MM.1S (cell line): ENCODE results near the gene STRADA.
A peak's percentile ranks its signal among the peaks of the same experiment; 100 is the strongest.

ENCODE experiments used
- DNase-seq: peaks from one replicate; pipeline ENCODE4 v3.0.0-alpha.2; 2015
- H2AFZ ChIP-seq: fragments of 300-600 bp; sonication (generic); 2 replicates; pipeline ENCODE4 v1.6.0; 2016; ENCODE audit warnings: antibody characterized with exemption, low read length
- H3F3A ChIP-seq: fragments of 300-600 bp; sonication (generic); 2 replicates; pipeline ENCODE4 v1.6.1; 2016; ENCODE audit warnings: mild to moderate bottlenecking, antibody characterized with exemption, low read length, moderate library complexity, mixed read lengths; ENCODE audit not compliant: insufficient read depth
- H3K27ac ChIP-seq: fragments of 300-600 bp; sonication (generic); 2 replicates; pipeline ENCODE4 v1.5.1; 2016; ENCODE audit warnings: mild to moderate bottlenecking, low read length
- H3K27me3 ChIP-seq: fragments of 300-600 bp; sonication (generic); replicated peaks from 2 replicates; pipeline ENCODE4 v1.6.0; 2016; ENCODE audit warnings: low read length; ENCODE audit not compliant: insufficient read depth
- H3K36me3 ChIP-seq: fragments of 300-600 bp; sonication (generic); replicated peaks from 2 replicates; pipeline ENCODE4 v1.6.1; 2016; ENCODE audit warnings: mild to moderate bottlenecking, low read length, mixed read lengths; ENCODE audit not compliant: insufficient read depth
- H3K4me1 ChIP-seq: fragments of 300-600 bp; sonication (generic); 2 replicates; pipeline ENCODE4 v1.6.1; 2016; ENCODE audit warnings: low read length, mixed read lengths
- H3K4me2 ChIP-seq: fragments of 300-600 bp; sonication (generic); 2 replicates; pipeline ENCODE4 v1.6.0; 2016; ENCODE audit warnings: low read depth, low read length
- H3K4me3 ChIP-seq: fragments of 300-600 bp; sonication (generic); 2 replicates; pipeline ENCODE4 v1.5.1; 2016; ENCODE audit warnings: low read length, mixed read lengths
- H3K79me2 ChIP-seq: fragments of 300-600 bp; sonication (generic); 2 replicates; pipeline ENCODE4 v1.6.1; 2016; ENCODE audit warnings: mixed run types, low read length, mixed read lengths
- H3K9ac ChIP-seq: fragments of 300-600 bp; sonication (generic); 2 replicates; pipeline ENCODE4 v1.6.1; 2016; ENCODE audit warnings: low read length, mixed read lengths
- H3K9me2 ChIP-seq: fragments of 300-600 bp; sonication (generic); replicated peaks from 2 replicates; pipeline ENCODE4 v1.6.1; 2016; ENCODE audit warnings: mild to moderate bottlenecking, low read length, mixed read lengths; ENCODE audit not compliant: insufficient read depth
- H3K9me3 ChIP-seq: fragments of 300-600 bp; sonication (generic); replicated peaks from 2 replicates; pipeline ENCODE4 v1.6.1; 2016; ENCODE audit warnings: mild to moderate bottlenecking, low read length, mixed read lengths; ENCODE audit not compliant: insufficient read depth
- H4K20me1 ChIP-seq: fragments of 300-600 bp; sonication (generic); 2 replicates; pipeline ENCODE4 v1.6.1; 2016; ENCODE audit warnings: mild to moderate bottlenecking, low read length, moderate library complexity, mixed read lengths; ENCODE audit not compliant: insufficient read depth
- EZH2 ChIP-seq: fragments of 300-600 bp; sonication (generic); optimal IDR thresholded peaks from 2 replicates; pipeline ENCODE3; 2017; ENCODE audit warnings: low read depth, mild to moderate bottlenecking, antibody characterized with exemption, low read length, mixed read lengths
- EZH2phosphoT487 ChIP-seq: fragments of 300-600 bp; sonication (generic); IDR thresholded peaks from 2 replicates; pipeline ENCODE4 v1.6.1; 2018; ENCODE audit warnings: antibody characterized with exemption, low read length
- TF ChIP-seq, protein P1 (sequence below): fragments of 300-600 bp; sonication (generic); IDR thresholded peaks from 2 replicates; pipeline ENCODE4 v1.5.1; 2016; ENCODE audit warnings: antibody characterized with exemption, low read length, mixed read lengths

The STRADA gene

DNA sequence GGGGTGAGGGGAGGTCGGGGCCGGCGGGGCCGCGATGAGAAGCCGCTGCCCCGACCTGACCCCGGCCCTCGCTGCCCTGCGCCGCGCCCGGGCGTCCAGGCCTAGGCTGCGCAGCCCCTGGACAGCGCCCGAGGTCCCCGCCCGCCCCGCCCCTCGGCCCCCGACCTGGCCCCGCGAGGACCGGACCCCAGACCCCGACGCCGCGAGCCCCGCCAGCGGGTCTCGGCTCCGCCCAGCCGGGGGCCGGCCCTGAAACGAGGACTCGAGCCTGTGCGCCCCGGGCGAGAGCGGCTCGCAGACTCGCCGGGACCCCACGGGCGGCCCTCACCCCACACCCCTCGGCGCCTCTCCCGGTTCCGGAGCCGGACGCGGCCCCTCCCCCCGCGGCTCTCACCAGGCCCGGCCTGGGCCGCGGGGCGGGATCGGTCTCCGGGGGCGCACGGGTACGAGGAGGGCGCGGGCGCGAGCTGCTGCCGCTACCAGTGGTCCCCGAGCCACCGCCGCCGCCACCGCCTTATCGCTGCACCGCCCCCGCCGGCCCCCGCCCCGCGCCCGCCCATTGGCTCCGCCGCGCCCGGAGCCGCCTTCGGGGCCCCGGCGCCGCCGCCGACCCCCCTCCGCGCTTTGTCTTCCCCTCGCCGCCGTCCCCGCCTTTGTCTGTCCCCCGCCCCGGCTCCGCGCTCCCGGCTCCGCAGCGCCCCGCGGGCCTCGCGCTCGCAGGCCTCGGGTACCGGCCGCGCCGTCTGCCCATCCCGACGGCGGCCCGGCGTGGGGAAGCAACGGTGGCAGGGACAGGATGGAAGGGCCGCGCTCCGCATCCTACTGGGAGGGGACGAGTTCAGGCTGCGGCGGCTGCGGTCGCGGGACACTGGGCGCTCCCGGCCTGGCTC, 41.7 kb downstream of the STRADA start, which contains the start of gene LIMD2:
Gene LIMD2, minus strand, starts transcription at position 488 of the 890 bp plus-strand sequence. CDS start 827 bp downstream, outside the sequence.
- Histone ChIP-seq H3K9me2 (no peaks in the 10 kb centered on the region), H3F3A (no peaks in the 10 kb centered on the region), H3K27me3 (no peaks in the 10 kb centered on the region), H3K27ac (no peak within 1 kb of the TSS), H3K36me3 (no peaks in the 10 kb centered on the region), H3K4me1 (peaks cover 5% of the 10 kb centered on the region), H4K20me1 (no peaks in the 10 kb centered on the region), H3K4me2 (peak within 1 kb of the TSS; percentile 71), H3K4me3 (peak within 1 kb of the TSS; percentile 56), H3K9ac (no peak within 1 kb of the TSS), H3K79me2 (no peaks in the 10 kb centered on the region), H3K9me3 (no peaks in the 10 kb centered on the region), H2AFZ (0 out of 2 replicates have a peak within 1 kb of the TSS, but pooled peaks have one; percentile 42)
- no peak for DNase-seq
- TF ChIP-seq EZH2phosphoT487 (no peak), EZH2 (no peak)
- TF ChIP-seq, protein P1, sequence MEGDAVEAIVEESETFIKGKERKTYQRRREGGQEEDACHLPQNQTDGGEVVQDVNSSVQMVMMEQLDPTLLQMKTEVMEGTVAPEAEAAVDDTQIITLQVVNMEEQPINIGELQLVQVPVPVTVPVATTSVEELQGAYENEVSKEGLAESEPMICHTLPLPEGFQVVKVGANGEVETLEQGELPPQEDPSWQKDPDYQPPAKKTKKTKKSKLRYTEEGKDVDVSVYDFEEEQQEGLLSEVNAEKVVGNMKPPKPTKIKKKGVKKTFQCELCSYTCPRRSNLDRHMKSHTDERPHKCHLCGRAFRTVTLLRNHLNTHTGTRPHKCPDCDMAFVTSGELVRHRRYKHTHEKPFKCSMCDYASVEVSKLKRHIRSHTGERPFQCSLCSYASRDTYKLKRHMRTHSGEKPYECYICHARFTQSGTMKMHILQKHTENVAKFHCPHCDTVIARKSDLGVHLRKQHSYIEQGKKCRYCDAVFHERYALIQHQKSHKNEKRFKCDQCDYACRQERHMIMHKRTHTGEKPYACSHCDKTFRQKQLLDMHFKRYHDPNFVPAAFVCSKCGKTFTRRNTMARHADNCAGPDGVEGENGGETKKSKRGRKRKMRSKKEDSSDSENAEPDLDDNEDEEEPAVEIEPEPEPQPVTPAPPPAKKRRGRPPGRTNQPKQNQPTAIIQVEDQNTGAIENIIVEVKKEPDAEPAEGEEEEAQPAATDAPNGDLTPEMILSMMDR = no peak

- TF ChIP-seq, protein P1 = no peak
- TF ChIP-seq EZH2phosphoT487 (no peak), EZH2 (no peak)
- 0 out of 2 replicates have a peak overlapping the region, but pooled peaks have one; percentile 42 for H2AFZ ChIP-seq
- H3K36me3 ChIP-seq = no peaks in the 10 kb centered on the region
- no peaks in the 10 kb centered on the region for H3K9me2 ChIP-seq
- H3K4me2 ChIP-seq = peak overlapping the region; percentile 71
- DNase-seq = peak; percentile 33
- H3F3A ChIP-seq = no peaks in the 10 kb centered on the region
- peaks cover 5% of the 10 kb centered on the region for H3K4me1 ChIP-seq
- peak overlapping the region; percentile 56 for H3K4me3 ChIP-seq
- H3K27me3 ChIP-seq = no peaks in the 10 kb centered on the region
- H4K20me1 ChIP-seq = no peaks in the 10 kb centered on the region
- no peaks in the 10 kb centered on the region for H3K9me3 ChIP-seq
- no peak overlapping the region for H3K9ac ChIP-seq
- H3K79me2 ChIP-seq = no peaks in the 10 kb centered on the region
- no peak overlapping the region for H3K27ac ChIP-seq
These were observed 42.5 kb downstream of the STRADA start for GRCh38 chr17:63698886-63699637.

GRCh38 chr17:63698381-63698885, 43.2 kb downstream of the STRADA start:
- no peaks in the 10 kb centered on the region for H3F3A ChIP-seq
- H3K4me3 ChIP-seq = peak overlapping the region; percentile 56
- TF ChIP-seq EZH2phosphoT487 = no peak
- TF ChIP-seq, protein P1 = no peak
- no peak for TF ChIP-seq EZH2
- no peaks in the 10 kb centered on the region for H3K27me3 ChIP-seq
- H4K20me1 ChIP-seq = no peaks in the 10 kb centered on the region
- DNase-seq = peak; percentile 8
- no peaks in the 10 kb centered on the region for H3K9me2 ChIP-seq
- no peak overlapping the region for H3K9ac ChIP-seq
- H3K4me2 ChIP-seq = peak overlapping the region; percentile 71
- H3K4me1 ChIP-seq = peaks cover 5% of the 10 kb centered on the region
- no peaks in the 10 kb centered on the region for H3K36me3 ChIP-seq
- H2AFZ ChIP-seq = 0 out of 2 replicates have a peak overlapping the region, but pooled peaks have one; percentile 56
- H3K79me2 ChIP-seq = no peaks in the 10 kb centered on the region
- no peaks in the 10 kb centered on the region for H3K9me3 ChIP-seq
- H3K27ac ChIP-seq = no peak overlapping the region
